ENCODE data around the gene ANKDD1A. TPM values are rescaled to one million over a fixed set of nuclear protein-coding genes. Genes with fewer than 3 reads are reported as not detected.
A peak's percentile ranks its signal among the peaks of the same experiment; 100 is the strongest.

Gene ANKDD1A
- polyA plus RNA-seq, 4 donors: 0.81 to 3.9 (median 1.7) TPM; not detected in 1

GRCh38 chr15:64870353-64870752, 41.3 kb upstream of the ANKDD1A start:
- H3K4me3 ChIP-seq (ENCODE audit: low read depth in 1 of 3, low read length in 3 of 3): no peak overlapping the region
- H3K4me1 ChIP-seq (ENCODE audit: control insufficient read depth in 3 of 3, insufficient read depth in 2 of 3, low read depth in 1 of 3, low read length in 2 of 3): no peaks in the 10 kb centered on the region
- no peaks in the 10 kb centered on the region for H3K9me3 ChIP-seq (ENCODE audit: control insufficient read depth in 2 of 2, insufficient read depth in 1 of 2, low read depth in 1 of 2, low read length in 1 of 2)
- WGBS, 3 donors: 69 to 86% (median 85%) methylated on average over 9 of the region's 9 CpGs
- no peak overlapping the region for H3K27ac ChIP-seq (ENCODE audit: low read depth in 1 of 3, low read length in 2 of 3)
- FAIRE-seq (no peak), DNase-seq (no peak)
- H3K36me3 ChIP-seq (ENCODE audit: control insufficient read depth in 3 of 3, insufficient read depth in 2 of 3, low read depth in 1 of 3, low read length in 3 of 3): peaks cover 0 to 27% (median 4%) of the 10 kb centered on the region in 3 donors
- H3K27me3 ChIP-seq (ENCODE audit: control insufficient read depth in 3 of 3, insufficient read depth in 3 of 3, low read length in 3 of 3): no peaks in the 10 kb centered on the region

DNA sequence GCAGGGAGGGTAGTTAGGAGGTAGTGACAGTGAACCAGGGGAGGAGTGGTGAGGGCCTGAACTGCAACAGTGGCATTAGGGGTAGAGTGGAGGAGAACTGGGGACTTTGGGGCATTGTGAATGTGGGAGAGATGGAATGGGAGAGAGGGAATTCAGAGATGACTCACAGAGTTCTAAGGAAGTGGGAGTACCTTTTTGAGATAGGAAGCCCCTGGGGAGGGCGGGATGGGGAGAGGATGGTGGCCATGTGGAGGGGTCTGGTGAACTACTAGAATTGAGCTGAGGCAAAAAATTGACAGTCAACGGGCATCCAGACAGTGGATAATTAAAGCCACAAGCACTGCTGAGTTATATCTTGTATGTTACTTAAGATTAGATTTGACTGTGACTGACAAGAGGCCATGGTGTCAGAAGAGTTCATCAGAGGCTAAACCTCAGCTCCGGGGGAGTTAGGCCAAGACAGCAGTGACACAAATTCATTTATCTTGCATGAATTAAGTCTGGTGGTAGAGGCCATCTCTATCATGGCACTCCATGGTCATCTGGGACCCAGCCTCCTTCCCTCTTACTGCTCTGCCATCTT, 36.0 kb upstream of the ANKDD1A start:
- Histone ChIP-seq H3K27me3 (ENCODE audit: control insufficient read depth in 3 of 3, insufficient read depth in 3 of 3, low read length in 3 of 3) (no peaks in the 10 kb centered on the region), H3K36me3 (ENCODE audit: control insufficient read depth in 3 of 3, insufficient read depth in 2 of 3, low read depth in 1 of 3, low read length in 3 of 3) (peaks cover 0 to 2% (median 0%) of the 10 kb centered on the region in 3 donors), H3K4me1 (ENCODE audit: control insufficient read depth in 3 of 3, insufficient read depth in 2 of 3, low read depth in 1 of 3, low read length in 2 of 3) (peaks cover 0 to 10% (median 0%) of the 10 kb centered on the region in 3 donors), H3K27ac (ENCODE audit: low read depth in 1 of 3, low read length in 2 of 3) (no peak overlapping the region), H3K4me3 (ENCODE audit: low read depth in 1 of 3, low read length in 3 of 3) (no peak overlapping the region), H3K9me3 (ENCODE audit: control insufficient read depth in 2 of 2, insufficient read depth in 1 of 2, low read depth in 1 of 2, low read length in 1 of 2) (no peaks in the 10 kb centered on the region)
- WGBS, 3 donors: 63 to 72% (median 70%) methylated on average over 3 of the region's 3 CpGs
- FAIRE-seq (no peak), DNase-seq (no peak)

DNA sequence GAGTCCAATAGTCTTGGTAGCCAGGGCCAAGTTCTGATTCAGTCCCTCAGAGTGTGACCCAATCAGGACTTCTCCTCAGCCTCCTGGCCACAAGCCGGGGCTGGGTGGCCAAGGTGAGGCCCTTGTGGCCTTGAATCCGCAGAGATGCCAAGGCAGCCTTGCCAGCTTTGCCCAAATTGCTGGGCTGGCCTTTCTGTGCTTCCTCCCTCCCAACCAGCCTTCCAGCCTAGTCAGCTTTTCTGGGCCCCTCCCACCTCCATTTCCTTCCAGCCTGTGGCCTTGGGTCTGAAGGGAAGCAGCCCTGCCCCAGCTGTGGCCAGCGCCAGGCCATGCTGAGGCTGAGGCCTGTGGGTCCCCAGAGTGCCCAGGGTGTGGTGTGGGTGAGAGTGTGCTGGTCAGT, 34.3 kb upstream of the ANKDD1A start:
- Histone ChIP-seq H3K4me1 (ENCODE audit: control insufficient read depth in 3 of 3, insufficient read depth in 2 of 3, low read depth in 1 of 3, low read length in 2 of 3) (peaks cover 0 to 10% (median 0%) of the 10 kb centered on the region in 3 donors), H3K27me3 (ENCODE audit: control insufficient read depth in 3 of 3, insufficient read depth in 3 of 3, low read length in 3 of 3) (no peaks in the 10 kb centered on the region), H3K36me3 (ENCODE audit: control insufficient read depth in 3 of 3, insufficient read depth in 2 of 3, low read depth in 1 of 3, low read length in 3 of 3) (peaks cover 0 to 2% (median 0%) of the 10 kb centered on the region in 3 donors), H3K27ac (ENCODE audit: low read depth in 1 of 3, low read length in 2 of 3) (peak overlapping the region in 1 of 3 donors; percentile 70), H3K4me3 (ENCODE audit: low read depth in 1 of 3, low read length in 3 of 3) (no peak overlapping the region), H3K9me3 (ENCODE audit: control insufficient read depth in 2 of 2, insufficient read depth in 1 of 2, low read depth in 1 of 2, low read length in 1 of 2) (no peaks in the 10 kb centered on the region)
- WGBS, 3 donors: 46 to 55% (median 52%) methylated on average over 3 of the region's 3 CpGs
- peak; percentile 22 to 57 for DNase-seq
- FAIRE-seq: no peak

- Histone ChIP-seq H3K4me3 (ENCODE audit: low read depth in 1 of 3, low read length in 3 of 3) (no peak overlapping the region), H3K4me1 (ENCODE audit: control insufficient read depth in 3 of 3, insufficient read depth in 2 of 3, low read depth in 1 of 3, low read length in 2 of 3) (peaks cover 0 to 15% (median 6%) of the 10 kb centered on the region in 3 donors), H3K27ac (ENCODE audit: low read depth in 1 of 3, low read length in 2 of 3) (peak overlapping the region in 1 of 3 donors; percentile 70), H3K9me3 (ENCODE audit: control insufficient read depth in 2 of 2, insufficient read depth in 1 of 2, low read depth in 1 of 2, low read length in 1 of 2) (no peaks in the 10 kb centered on the region), H3K27me3 (ENCODE audit: control insufficient read depth in 3 of 3, insufficient read depth in 3 of 3, low read length in 3 of 3) (no peaks in the 10 kb centered on the region), H3K36me3 (ENCODE audit: control insufficient read depth in 3 of 3, insufficient read depth in 2 of 3, low read depth in 1 of 3, low read length in 3 of 3) (peaks cover 0 to 2% (median 0%) of the 10 kb centered on the region in 3 donors)
- no peak for FAIRE-seq
- WGBS, 3 donors: 70 to 86% (median 76%) methylated on average over 8 of the region's 8 CpGs
- DNase-seq: no peak
Measured at GRCh38 chr15:64878705-64879104, 33.0 kb upstream of the ANKDD1A start.

GRCh38 chr15:64883100-64883581, 28.6 kb upstream of the ANKDD1A start:
- FAIRE-seq: no peak
- peak in 1 of 2 donors; percentile 40 for DNase-seq
- 41 to 67% (median 60%) methylated on average over 5 of the region's 5 CpGs for WGBS, 3 donors
- H3K36me3 ChIP-seq (ENCODE audit: control insufficient read depth in 3 of 3, insufficient read depth in 2 of 3, low read depth in 1 of 3, low read length in 3 of 3): peaks cover 0 to 2% (median 0%) of the 10 kb centered on the region in 3 donors
- H3K4me3 ChIP-seq (ENCODE audit: low read depth in 1 of 3, low read length in 3 of 3): no peak overlapping the region
- peak overlapping the region in 2 of 3 donors; percentile 63 to 72 for H3K27ac ChIP-seq (ENCODE audit: low read depth in 1 of 3, low read length in 2 of 3)
- H3K27me3 ChIP-seq (ENCODE audit: control insufficient read depth in 3 of 3, insufficient read depth in 3 of 3, low read length in 3 of 3): no peaks in the 10 kb centered on the region
- H3K4me1 ChIP-seq (ENCODE audit: control insufficient read depth in 3 of 3, insufficient read depth in 2 of 3, low read depth in 1 of 3, low read length in 2 of 3): peaks cover 0 to 12% (median 6%) of the 10 kb centered on the region in 3 donors
- no peaks in the 10 kb centered on the region for H3K9me3 ChIP-seq (ENCODE audit: control insufficient read depth in 2 of 2, insufficient read depth in 1 of 2, low read depth in 1 of 2, low read length in 1 of 2)

GRCh38 chr15:64883997-64884511, 27.6 kb upstream of the ANKDD1A start:
- H3K36me3 ChIP-seq (ENCODE audit: control insufficient read depth in 3 of 3, insufficient read depth in 2 of 3, low read depth in 1 of 3, low read length in 3 of 3): no peaks in the 10 kb centered on the region
- peak; percentile 16 to 82 for DNase-seq
- no peak for FAIRE-seq

GRCh38 chr15:64884679-64885078, 27.0 kb upstream of the ANKDD1A start:
- Histone ChIP-seq H3K4me1 (ENCODE audit: control insufficient read depth in 3 of 3, insufficient read depth in 2 of 3, low read depth in 1 of 3, low read length in 2 of 3) (peaks cover 0 to 11% (median 6%) of the 10 kb centered on the region in 3 donors), H3K27ac (ENCODE audit: low read depth in 1 of 3, low read length in 2 of 3) (no peak overlapping the region), H3K9me3 (ENCODE audit: control insufficient read depth in 2 of 2, insufficient read depth in 1 of 2, low read depth in 1 of 2, low read length in 1 of 2) (no peaks in the 10 kb centered on the region), H3K27me3 (ENCODE audit: control insufficient read depth in 3 of 3, insufficient read depth in 3 of 3, low read length in 3 of 3) (no peaks in the 10 kb centered on the region), H3K4me3 (ENCODE audit: low read depth in 1 of 3, low read length in 3 of 3) (no peak overlapping the region), H3K36me3 (ENCODE audit: control insufficient read depth in 3 of 3, insufficient read depth in 2 of 3, low read depth in 1 of 3, low read length in 3 of 3) (no peaks in the 10 kb centered on the region)
- WGBS, 3 donors: 82 to 86% (median 83%) methylated on average over 5 of the region's 5 CpGs
- DNase-seq: no peak
- no peak for FAIRE-seq

More at GRCh38 chr15:64883997-64884511, 27.6 kb upstream of the ANKDD1A start:
- H3K27ac ChIP-seq (ENCODE audit: low read depth in 1 of 3, low read length in 2 of 3): peak overlapping the region in 2 of 3 donors; percentile 63 to 72
- H3K4me3 ChIP-seq (ENCODE audit: low read depth in 1 of 3, low read length in 3 of 3): no peak overlapping the region
- 18 to 33% (median 30%) methylated on average over 9 to 10 of the region's 10 CpGs for WGBS, 3 donors
- no peaks in the 10 kb centered on the region for H3K27me3 ChIP-seq (ENCODE audit: control insufficient read depth in 3 of 3, insufficient read depth in 3 of 3, low read length in 3 of 3)
- H3K9me3 ChIP-seq (ENCODE audit: control insufficient read depth in 2 of 2, insufficient read depth in 1 of 2, low read depth in 1 of 2, low read length in 1 of 2): no peaks in the 10 kb centered on the region
- H3K4me1 ChIP-seq (ENCODE audit: control insufficient read depth in 3 of 3, insufficient read depth in 2 of 3, low read depth in 1 of 3, low read length in 2 of 3): peaks cover 0 to 11% (median 6%) of the 10 kb centered on the region in 3 donors

GRCh38 chr15:64888336-64888735, 23.4 kb upstream of the ANKDD1A start:
- WGBS, 3 donors: 88 to 92% (median 90%) methylated on average over 5 to 6 of the region's 6 CpGs
- H3K4me1 ChIP-seq (ENCODE audit: control insufficient read depth in 3 of 3, insufficient read depth in 2 of 3, low read depth in 1 of 3, low read length in 2 of 3): peaks cover 0 to 25% (median 6%) of the 10 kb centered on the region in 3 donors
- DNase-seq (no peak), FAIRE-seq (no peak)
- no peak overlapping the region for H3K4me3 ChIP-seq (ENCODE audit: low read depth in 1 of 3, low read length in 3 of 3)
- H3K9me3 ChIP-seq (ENCODE audit: control insufficient read depth in 2 of 2, insufficient read depth in 1 of 2, low read depth in 1 of 2, low read length in 1 of 2): no peaks in the 10 kb centered on the region
- H3K36me3 ChIP-seq (ENCODE audit: control insufficient read depth in 3 of 3, insufficient read depth in 2 of 3, low read depth in 1 of 3, low read length in 3 of 3): no peaks in the 10 kb centered on the region
- H3K27ac ChIP-seq (ENCODE audit: low read depth in 1 of 3, low read length in 2 of 3): no peak overlapping the region
- H3K27me3 ChIP-seq (ENCODE audit: control insufficient read depth in 3 of 3, insufficient read depth in 3 of 3, low read length in 3 of 3): no peaks in the 10 kb centered on the region

Data from small intestine (tissue), 7 donors.